AG09319 (cell line): Measurements from ENCODE around the gene DCAF6.

Experiments
- DNase-seq: peaks from one replicate; pipeline ENCODE4 v3.0.0-alpha.2; 2010; ENCODE audit warnings: low read depth; ENCODE audit errors: extremely low read depth
- TF ChIP-seq, protein P1 (sequence below): IDR thresholded peaks from 2 replicates; pipeline ENCODE4 v1.5.1; 2011; ENCODE audit warnings: low read depth, mild to moderate bottlenecking, inconsistent platforms, low read length, moderate library complexity

The DCAF6 gene

DNA sequence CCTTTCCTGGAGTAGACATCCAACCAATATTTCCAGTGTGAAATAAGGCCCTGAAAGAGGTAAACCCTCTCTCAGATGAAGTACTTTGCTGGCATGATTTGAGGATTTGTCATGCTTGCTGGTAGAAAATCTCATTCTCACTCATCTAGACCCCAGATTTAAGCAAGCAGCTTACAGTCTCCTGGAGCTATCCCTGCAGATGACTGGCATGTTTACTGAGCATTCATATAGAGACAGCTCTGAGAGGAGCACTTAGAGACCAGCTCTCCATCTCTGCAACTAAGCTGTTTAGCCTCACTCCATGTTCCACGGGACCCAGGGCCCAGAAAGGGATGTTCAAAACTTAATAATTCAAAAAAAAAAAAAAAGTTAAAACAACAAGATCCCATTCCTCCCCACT, 166.0 kb downstream of the DCAF6 start:
- TF ChIP-seq, protein P1, sequence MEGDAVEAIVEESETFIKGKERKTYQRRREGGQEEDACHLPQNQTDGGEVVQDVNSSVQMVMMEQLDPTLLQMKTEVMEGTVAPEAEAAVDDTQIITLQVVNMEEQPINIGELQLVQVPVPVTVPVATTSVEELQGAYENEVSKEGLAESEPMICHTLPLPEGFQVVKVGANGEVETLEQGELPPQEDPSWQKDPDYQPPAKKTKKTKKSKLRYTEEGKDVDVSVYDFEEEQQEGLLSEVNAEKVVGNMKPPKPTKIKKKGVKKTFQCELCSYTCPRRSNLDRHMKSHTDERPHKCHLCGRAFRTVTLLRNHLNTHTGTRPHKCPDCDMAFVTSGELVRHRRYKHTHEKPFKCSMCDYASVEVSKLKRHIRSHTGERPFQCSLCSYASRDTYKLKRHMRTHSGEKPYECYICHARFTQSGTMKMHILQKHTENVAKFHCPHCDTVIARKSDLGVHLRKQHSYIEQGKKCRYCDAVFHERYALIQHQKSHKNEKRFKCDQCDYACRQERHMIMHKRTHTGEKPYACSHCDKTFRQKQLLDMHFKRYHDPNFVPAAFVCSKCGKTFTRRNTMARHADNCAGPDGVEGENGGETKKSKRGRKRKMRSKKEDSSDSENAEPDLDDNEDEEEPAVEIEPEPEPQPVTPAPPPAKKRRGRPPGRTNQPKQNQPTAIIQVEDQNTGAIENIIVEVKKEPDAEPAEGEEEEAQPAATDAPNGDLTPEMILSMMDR, result no peak
- no peak for DNase-seq

DNA sequence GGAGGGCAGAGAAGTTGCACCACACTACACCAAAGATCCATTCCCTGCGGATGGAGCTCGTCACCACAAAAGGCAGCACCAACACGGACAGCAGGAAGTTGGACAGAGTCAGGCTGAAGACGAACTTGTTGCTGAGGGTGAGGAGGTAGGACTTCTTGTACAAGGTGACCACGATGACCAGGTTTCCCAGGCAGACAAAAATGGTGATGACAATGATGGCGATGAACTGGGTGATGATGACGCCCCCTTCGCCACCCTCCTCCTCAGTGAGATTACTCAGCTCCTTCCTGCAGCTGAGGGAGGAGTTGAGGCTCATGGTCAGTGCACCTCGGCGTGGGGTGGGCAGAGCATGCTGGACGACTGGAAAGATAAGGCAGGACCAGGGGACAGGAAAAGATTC, 168.1 kb downstream of the DCAF6 start:
- TF ChIP-seq, protein P1, result no peak
- no peak for DNase-seq

DNA sequence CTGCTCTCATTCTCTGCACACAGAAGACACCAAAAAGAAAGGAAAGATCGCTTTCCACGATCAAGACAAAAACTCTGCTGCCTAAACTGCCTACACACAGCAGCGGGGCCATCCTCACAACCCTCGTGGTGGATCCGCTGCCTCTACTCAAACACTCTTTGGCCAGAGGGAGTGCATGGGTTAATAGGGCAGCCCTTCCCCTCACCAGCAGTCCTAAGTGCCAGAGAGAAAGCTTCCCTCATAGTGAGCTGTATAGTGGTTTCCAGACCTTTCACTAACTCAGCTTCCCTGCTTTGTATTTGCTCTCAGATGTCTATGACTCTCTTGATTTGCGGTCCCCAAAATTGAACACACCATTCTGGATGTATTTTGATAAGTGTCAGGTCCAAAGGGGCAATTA, 169.4 kb downstream of the DCAF6 start:
- DNase-seq, result no peak

DNA sequence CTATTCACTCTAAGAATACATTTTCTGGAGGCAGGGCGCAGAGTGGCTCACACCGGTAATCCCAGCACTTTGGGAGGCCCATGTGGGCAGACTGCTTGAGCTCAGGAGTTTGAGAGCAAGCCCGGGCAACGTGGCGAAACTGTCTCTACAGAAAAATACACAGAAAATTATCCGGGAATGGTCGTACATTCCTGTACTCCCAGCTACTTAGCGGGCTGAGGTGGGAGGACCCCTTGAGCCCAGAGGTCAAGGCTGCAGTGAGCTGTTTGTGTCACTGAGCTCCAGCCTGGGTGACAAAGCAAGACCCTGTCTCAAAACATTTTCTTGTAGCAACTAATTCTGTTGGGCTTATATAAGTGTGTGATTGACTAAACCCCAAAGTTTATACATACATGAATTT, 169.8 kb downstream of the DCAF6 start:
- TF ChIP-seq, protein P1, result no peak
- DNase-seq, result no peak

More for the DNA sequence above, 169.4 kb downstream of the DCAF6 start:
- TF ChIP-seq, protein P1, result no peak

DNA sequence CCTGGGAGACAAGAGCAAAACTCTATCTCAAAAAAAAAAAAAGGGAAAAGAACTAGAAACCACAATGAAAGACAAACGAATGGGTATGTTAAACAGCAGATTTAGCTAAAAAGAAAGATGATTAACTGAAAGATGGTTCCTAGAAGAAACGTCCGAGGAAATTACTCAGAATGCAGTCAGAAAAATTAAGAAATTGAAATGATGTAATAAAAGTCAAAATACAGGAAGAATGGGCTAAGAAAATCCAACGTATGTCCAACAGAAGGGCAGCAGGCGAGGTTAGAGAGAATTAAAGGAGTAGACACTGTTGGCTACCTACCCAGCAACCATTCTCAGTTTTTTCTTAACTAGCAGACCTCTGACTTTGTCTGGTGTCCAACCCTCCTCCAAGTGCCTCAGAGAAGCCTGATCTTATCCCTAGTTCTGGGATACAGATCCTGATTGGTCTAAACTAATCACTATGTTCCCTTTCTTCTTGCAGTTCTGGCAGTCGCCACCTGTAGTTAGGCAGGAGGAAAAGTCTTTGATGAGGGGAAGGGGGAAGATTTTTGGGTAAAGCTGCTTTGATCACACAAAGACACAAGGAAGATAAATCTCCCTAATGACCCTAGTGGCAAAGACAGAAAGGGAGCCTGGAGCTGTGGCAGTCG, 174.5 kb downstream of the DCAF6 start:
- TF ChIP-seq, protein P1, result no peak
- no peak for DNase-seq

DNA sequence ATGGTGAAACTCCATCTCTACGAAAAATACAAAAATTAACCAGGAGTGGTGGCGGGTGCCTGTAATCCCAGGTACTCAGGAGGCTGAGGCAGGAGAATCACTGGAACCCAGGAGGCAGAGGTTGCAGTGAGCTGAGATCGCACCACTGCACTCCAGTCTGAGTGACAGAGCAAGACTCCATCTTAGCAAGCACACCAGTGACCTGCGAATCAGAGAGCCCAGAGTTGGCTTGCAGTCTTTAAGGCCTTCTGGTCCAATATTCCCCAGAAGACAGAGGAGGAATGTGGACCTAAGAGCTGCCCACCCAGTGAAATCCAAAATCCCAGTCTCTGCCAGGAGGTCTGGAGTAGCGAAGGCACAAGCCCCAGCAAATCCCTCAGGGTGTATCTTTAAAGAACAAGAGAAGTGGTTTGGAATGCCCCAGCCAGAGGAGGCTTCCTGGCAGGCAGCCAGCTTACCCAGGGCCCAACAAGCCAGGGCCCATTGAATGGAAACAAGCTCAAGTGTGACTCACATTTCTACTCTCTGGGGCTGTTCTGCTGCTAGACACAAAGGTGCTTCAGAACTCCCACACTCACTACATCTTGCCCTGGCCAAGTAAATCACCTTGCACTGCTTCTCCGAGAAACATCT, 176.3 kb downstream of the DCAF6 start:
- no peak for DNase-seq
- TF ChIP-seq, protein P1, result no peak

DNA sequence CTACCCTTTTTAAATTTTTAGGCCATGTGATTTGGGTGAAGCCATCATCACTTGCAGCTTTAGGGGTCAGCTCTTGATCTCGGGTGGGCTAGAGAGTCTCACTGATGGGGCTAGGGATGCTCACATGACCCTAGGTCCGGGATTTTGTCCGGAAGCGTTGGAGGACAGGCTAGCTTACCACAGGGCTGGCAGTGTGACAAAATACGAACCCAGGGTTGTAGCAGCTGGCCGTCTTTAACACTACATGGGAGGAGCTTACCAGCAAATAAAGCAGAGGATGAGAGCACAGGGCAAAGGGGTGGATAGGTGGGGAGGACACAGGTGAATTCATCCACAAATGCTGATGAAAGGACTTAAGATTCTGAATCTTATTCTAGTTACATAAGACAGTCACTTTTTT, 178.4 kb downstream of the DCAF6 start:
- DNase-seq, result no peak
- TF ChIP-seq, protein P1, result no peak
